IPS-20b (cell line): ENCODE data around the gene PPCDC.

Experiments used
- H3K27ac ChIP-seq: one replicate; pipeline ENCODE4 v1.5.1; 2013; ENCODE audit warnings: low read length
- H3K27me3 ChIP-seq: 2 replicates; pipeline ENCODE4 v1.6.1; 2013; ENCODE audit warnings: mild to moderate bottlenecking, low read length, inconsistent platforms; ENCODE audit not compliant: insufficient read depth
- H3K36me3 ChIP-seq: 2 replicates; pipeline ENCODE4 v1.6.1; 2013; ENCODE audit warnings: low read depth, mild to moderate bottlenecking, inconsistent platforms, low read length, moderate library complexity; ENCODE audit not compliant: insufficient read depth
- H3K4me1 ChIP-seq: 2 replicates; pipeline ENCODE4 v1.6.1; 2013; ENCODE audit warnings: mild to moderate bottlenecking, control low read depth, inconsistent platforms, low read length, moderate library complexity; ENCODE audit not compliant: insufficient read depth
- H3K4me3 ChIP-seq: 2 replicates; pipeline ENCODE4 v1.5.1; 2013; ENCODE audit warnings: mild to moderate bottlenecking, low read length, inconsistent platforms
- H3K9ac ChIP-seq: 2 replicates; pipeline ENCODE4 v1.6.1; 2013; ENCODE audit warnings: low read depth, mild to moderate bottlenecking, inconsistent platforms, low read length, moderate library complexity
- H3K9me3 ChIP-seq: 2 replicates; pipeline ENCODE4 v1.6.1; 2013; ENCODE audit warnings: mild to moderate bottlenecking, low read depth, low read length, inconsistent platforms; ENCODE audit not compliant: insufficient read depth

Gene PPCDC

GRCh38 chr15:75048394-75048793 lies 25.0 kb downstream of the PPCDC start:
- Histone ChIP-seq H3K4me1 (no peaks in the 10 kb centered on the region), H3K4me3 (no peak overlapping the region), H3K36me3 (peaks cover 22% of the 10 kb centered on the region; the same call in 1 of the 2 replicates), H3K27ac (no peak overlapping the region), H3K27me3 (no peaks in the 10 kb centered on the region), H3K9ac (no peak overlapping the region; the same call in 1 of the 2 replicates), H3K9me3 (no peaks in the 10 kb centered on the region)

GRCh38 chr15:75049392-75049791 lies 26.0 kb downstream of the PPCDC start:
- Histone ChIP-seq H3K36me3 (peaks cover 18% of the 10 kb centered on the region; the same call in 1 of the 2 replicates), H3K4me1 (no peaks in the 10 kb centered on the region), H3K9me3 (no peaks in the 10 kb centered on the region), H3K4me3 (no peak overlapping the region), H3K27ac (no peak overlapping the region), H3K27me3 (no peaks in the 10 kb centered on the region), H3K9ac (no peak overlapping the region)

GRCh38 chr15:75050283-75050682 lies 26.9 kb downstream of the PPCDC start:
- H3K27me3 ChIP-seq = no peaks in the 10 kb centered on the region
- no peak overlapping the region for H3K9ac ChIP-seq
- no peaks in the 10 kb centered on the region for H3K4me1 ChIP-seq
- no peak overlapping the region for H3K27ac ChIP-seq
- H3K36me3 ChIP-seq = peaks cover 9% of the 10 kb centered on the region; the same call in 1 of the 2 replicates
- H3K4me3 ChIP-seq = no peak overlapping the region
- H3K9me3 ChIP-seq = no peaks in the 10 kb centered on the region

GRCh38 chr15:75051191-75051608 lies 27.8 kb downstream of the PPCDC start:
- Histone ChIP-seq H3K36me3 (peaks cover 9% of the 10 kb centered on the region; the same call in 1 of the 2 replicates), H3K4me3 (no peak overlapping the region), H3K9me3 (no peaks in the 10 kb centered on the region), H3K9ac (no peak overlapping the region), H3K4me1 (no peaks in the 10 kb centered on the region), H3K27me3 (no peaks in the 10 kb centered on the region), H3K27ac (no peak overlapping the region)

- Histone ChIP-seq H3K27ac (no peak overlapping the region), H3K4me1 (no peaks in the 10 kb centered on the region), H3K27me3 (no peaks in the 10 kb centered on the region), H3K9ac (no peak overlapping the region), H3K36me3 (peaks cover 9% of the 10 kb centered on the region; the same call in 1 of the 2 replicates), H3K4me3 (no peak overlapping the region), H3K9me3 (no peaks in the 10 kb centered on the region)
Observed at GRCh38 chr15:75051711-75052110, 28.3 kb downstream of the PPCDC start.

DNA sequence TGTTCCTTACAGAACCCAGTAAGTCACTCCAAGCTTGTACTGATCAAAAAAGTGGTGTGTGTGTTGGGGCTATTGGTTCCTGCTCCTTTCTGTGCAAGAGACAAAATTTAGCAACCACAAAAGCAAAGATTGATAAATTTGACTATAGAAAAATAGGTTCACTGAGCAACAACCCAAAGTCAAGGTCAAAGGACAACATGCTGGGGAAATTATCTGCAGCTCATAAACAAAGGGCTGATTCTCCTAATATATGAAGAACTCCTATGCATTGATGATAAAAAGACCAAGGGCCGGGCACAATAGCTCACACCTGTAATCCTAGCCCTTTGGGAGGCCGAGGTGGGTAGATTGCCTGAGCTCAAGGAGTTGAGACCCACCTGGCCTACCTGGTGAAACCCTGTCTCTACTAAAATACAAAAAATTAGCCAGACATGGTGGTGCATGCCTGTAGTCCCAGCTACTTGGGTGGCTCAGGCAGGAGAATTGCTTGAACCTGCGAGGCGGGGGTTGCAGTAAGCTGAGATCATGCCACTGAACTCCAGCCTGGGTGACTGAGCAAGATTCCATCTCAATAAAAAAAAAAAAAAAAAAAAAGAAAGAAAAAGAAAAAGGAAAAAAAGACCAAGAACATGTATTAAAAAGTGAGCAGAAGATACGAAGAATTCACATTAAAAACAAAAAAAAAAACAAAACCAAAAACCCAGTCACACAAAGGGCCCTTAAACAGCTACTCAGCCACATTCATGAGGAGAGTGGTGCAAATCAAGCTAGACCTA lies 29.8 kb downstream of the PPCDC start:
- Histone ChIP-seq H3K9ac (no peak overlapping the region), H3K9me3 (no peaks in the 10 kb centered on the region), H3K4me1 (no peaks in the 10 kb centered on the region; the same call in 1 of the 2 replicates), H3K4me3 (no peak overlapping the region), H3K36me3 (peaks cover 9% of the 10 kb centered on the region; the same call in 1 of the 2 replicates), H3K27ac (no peak overlapping the region), H3K27me3 (no peaks in the 10 kb centered on the region)

- Histone ChIP-seq H3K36me3 (peaks cover 6% of the 10 kb centered on the region; the same call in 1 of the 2 replicates), H3K27me3 (no peaks in the 10 kb centered on the region), H3K4me3 (no peak overlapping the region), H3K27ac (no peak overlapping the region), H3K9ac (no peak overlapping the region), H3K4me1 (no peaks in the 10 kb centered on the region; the same call in 1 of the 2 replicates), H3K9me3 (no peaks in the 10 kb centered on the region)
Observed at GRCh38 chr15:75053748-75054125, 30.3 kb downstream of the PPCDC start.

- Histone ChIP-seq H3K9me3 (no peaks in the 10 kb centered on the region), H3K27ac (no peak overlapping the region), H3K27me3 (no peaks in the 10 kb centered on the region), H3K36me3 (peaks cover under 1% of the 10 kb centered on the region; the same call in 1 of the 2 replicates), H3K4me1 (no peaks in the 10 kb centered on the region; the same call in 1 of the 2 replicates), H3K9ac (no peak overlapping the region), H3K4me3 (no peak overlapping the region)
Observed at GRCh38 chr15:75054172-75054897, 30.9 kb downstream of the PPCDC start.

DNA sequence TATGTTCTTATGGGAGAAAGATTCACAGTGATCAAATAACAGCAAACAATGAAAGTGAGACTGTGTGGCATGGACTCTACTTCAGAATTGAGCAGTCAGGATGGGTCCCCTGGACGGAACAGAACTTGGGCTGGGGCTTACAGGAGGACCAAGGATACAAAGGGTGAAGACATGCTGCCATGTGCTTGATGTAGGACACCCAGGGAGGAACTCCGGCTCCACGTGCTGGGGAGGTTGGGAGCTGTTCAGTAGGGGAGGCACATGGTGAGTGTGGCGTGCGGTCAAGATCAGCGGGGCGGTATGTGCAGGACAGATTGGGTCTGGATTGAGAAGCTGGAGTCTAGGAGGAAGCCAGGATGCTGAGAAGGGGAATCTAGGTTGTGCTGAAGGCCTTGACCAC lies 32.6 kb downstream of the PPCDC start:
- H3K27me3 ChIP-seq = no peaks in the 10 kb centered on the region
- H3K4me3 ChIP-seq = no peak overlapping the region
- no peaks in the 10 kb centered on the region for H3K36me3 ChIP-seq
- no peak overlapping the region for H3K27ac ChIP-seq
- no peaks in the 10 kb centered on the region for H3K9me3 ChIP-seq
- H3K4me1 ChIP-seq = no peaks in the 10 kb centered on the region; the same call in 1 of the 2 replicates
- H3K9ac ChIP-seq = no peak overlapping the region

DNA sequence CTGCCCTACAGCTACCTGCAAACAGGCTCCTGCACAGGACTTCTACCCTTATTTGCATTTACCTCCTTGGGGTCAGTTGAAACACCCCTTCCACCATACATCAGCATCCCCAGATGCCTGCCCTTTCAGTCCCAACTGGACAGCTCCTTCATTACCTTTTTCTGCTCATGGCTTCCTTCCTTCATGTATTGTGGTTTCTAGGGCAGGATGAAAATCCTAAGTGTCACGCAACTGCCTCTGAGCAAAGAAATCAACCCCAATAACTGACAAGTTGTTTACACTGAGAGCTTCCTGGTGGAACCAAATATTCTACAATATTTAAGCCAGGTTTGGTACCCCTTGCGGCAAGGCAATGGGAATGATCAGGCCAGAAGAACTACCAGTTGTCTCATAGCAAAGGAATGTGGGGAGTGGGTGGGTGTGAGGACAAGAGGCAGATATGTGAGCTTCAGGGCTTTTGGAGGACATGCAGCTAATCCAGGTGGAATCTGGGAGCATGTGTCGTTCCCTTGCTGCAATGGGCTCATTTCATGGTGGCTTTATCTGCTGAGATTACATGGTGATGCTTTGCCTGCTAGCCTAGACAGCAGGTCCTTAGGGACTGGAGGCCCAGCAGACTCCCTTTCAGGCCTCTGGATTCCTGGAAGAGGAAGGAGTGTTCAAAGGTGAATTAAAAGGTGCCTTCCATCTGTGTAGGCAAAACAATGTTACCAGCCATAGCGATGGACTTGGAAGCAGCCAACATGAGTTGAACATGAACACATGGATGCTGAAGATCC lies 34.9 kb downstream of the PPCDC start:
- H3K9me3 ChIP-seq = no peaks in the 10 kb centered on the region
- no peaks in the 10 kb centered on the region for H3K36me3 ChIP-seq
- no peak overlapping the region for H3K27ac ChIP-seq
- H3K27me3 ChIP-seq = no peaks in the 10 kb centered on the region
- no peak overlapping the region for H3K9ac ChIP-seq
- no peak overlapping the region for H3K4me3 ChIP-seq
- no peaks in the 10 kb centered on the region; the same call in 1 of the 2 replicates for H3K4me1 ChIP-seq

- Histone ChIP-seq H3K9ac (no peak overlapping the region), H3K4me3 (no peak overlapping the region), H3K27me3 (no peaks in the 10 kb centered on the region), H3K36me3 (no peaks in the 10 kb centered on the region), H3K9me3 (no peaks in the 10 kb centered on the region), H3K4me1 (no peaks in the 10 kb centered on the region; the same call in 1 of the 2 replicates), H3K27ac (no peak overlapping the region)
Observed at GRCh38 chr15:75059607-75060006, 36.2 kb downstream of the PPCDC start.
